ENCODE results near the gene DENND1A.

The DENND1A gene

GRCh38 chr9:123414936-123415930, 514.7 kb downstream of the DENND1A start:
- Histone ChIP-seq H3K36me3 (peaks cover 8 to 94% (median 29%) of the 10 kb centered on the region in 11 experiments; a peak in 18 of 22 replicates), H4K20me1 (peaks cover 13 to 61% (median 27%) of the 10 kb centered on the region in 11 experiments; a peak in 19 of 22 replicates), H3K9ac (no peak overlapping the region), H3K4me2 (peak overlapping the region in 9 of 11 experiments; percentile 21 to 76 (median 57); a peak in 18 of 22 replicates), H3K4me1 (peaks cover 0 to 25% (median 15%) of the 10 kb centered on the region in 10 experiments; a peak in 16 of 20 replicates), H3K9me3 (replicated peaks in 1 of 11) (no peaks in the 10 kb centered on the region), H3K27ac (no peak overlapping the region), H3K4me3 (no peak overlapping the region), H3K27me3 (peaks cover 0 to 6% (median 0%) of the 10 kb centered on the region in 11 experiments; a peak in 1 of 22 replicates)
- TF ChIP-seq Cebpa-rat (IDR thresholded peaks at IDR 0.05) = no peak

DNA sequence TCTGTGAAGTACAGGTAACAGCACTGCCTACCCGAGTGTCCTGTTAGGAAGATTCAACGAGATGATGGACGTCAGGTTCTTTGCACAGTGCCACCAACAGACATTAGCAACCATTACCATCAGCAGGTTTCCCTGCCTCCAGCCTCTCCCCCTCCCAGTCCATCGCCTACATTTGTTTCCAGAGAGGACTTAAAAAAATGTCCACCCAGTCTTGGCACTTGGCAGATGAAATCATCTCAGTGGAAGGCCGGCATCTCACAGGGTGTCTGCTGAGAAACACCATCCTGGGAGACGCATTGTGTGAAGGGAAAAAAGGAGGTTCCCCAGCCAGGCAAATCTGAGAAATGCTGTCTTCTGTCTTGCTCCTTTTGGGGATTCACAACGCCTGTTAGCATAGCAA, 515.7 kb downstream of the DENND1A start:
- no peak for TF ChIP-seq Cebpa-rat (IDR thresholded peaks at IDR 0.05)

GRCh38 chr9:123412171-123412820, 517.6 kb downstream of the DENND1A start:
- Histone ChIP-seq H3K36me3 (peaks cover 0 to 91% (median 10%) of the 10 kb centered on the region in 11 experiments; a peak in 9 of 22 replicates), H3K4me1 (peaks cover 0 to 32% (median 19%) of the 10 kb centered on the region in 10 experiments; a peak in 16 of 20 replicates), H3K27me3 (no peaks in the 10 kb centered on the region), H4K20me1 (peaks cover 0 to 48% (median 11%) of the 10 kb centered on the region in 11 experiments; a peak in 13 of 22 replicates), H3K4me3 (no peak overlapping the region), H3K9me3 (replicated peaks in 1 of 11) (no peaks in the 10 kb centered on the region), H3K4me2 (no peak overlapping the region), H3K9ac (no peak overlapping the region), H3K27ac (no peak overlapping the region)
- no peak for TF ChIP-seq Cebpa-rat (IDR thresholded peaks at IDR 0.05)

More for the DNA sequence above, 515.7 kb downstream of the DENND1A start:
- Histone ChIP-seq H3K4me3 (no peak overlapping the region), H3K4me1 (peaks cover 0 to 21% (median 14%) of the 10 kb centered on the region in 10 experiments; a peak in 16 of 20 replicates), H3K9ac (no peak overlapping the region), H3K27me3 (no peaks in the 10 kb centered on the region), H4K20me1 (peaks cover 2 to 59% (median 19%) of the 10 kb centered on the region in 11 experiments; a peak in 15 of 22 replicates), H3K27ac (no peak overlapping the region), H3K36me3 (peaks cover 0 to 93% (median 18%) of the 10 kb centered on the region in 11 experiments; a peak in 15 of 22 replicates), H3K9me3 (replicated peaks in 1 of 11) (no peaks in the 10 kb centered on the region), H3K4me2 (no peak overlapping the region)

- Histone ChIP-seq H3K27me3 (no peaks in the 10 kb centered on the region), H4K20me1 (peaks cover 0 to 47% (median 11%) of the 10 kb centered on the region in 11 experiments; a peak in 11 of 22 replicates), H3K36me3 (peaks cover 0 to 88% (median 10%) of the 10 kb centered on the region in 11 experiments; a peak in 8 of 22 replicates), H3K9me3 (replicated peaks in 1 of 11) (no peaks in the 10 kb centered on the region), H3K4me3 (no peak overlapping the region), H3K27ac (no peak overlapping the region), H3K9ac (no peak overlapping the region), H3K4me1 (peaks cover 0 to 36% (median 23%) of the 10 kb centered on the region in 10 experiments; a peak in 16 of 20 replicates), H3K4me2 (no peak overlapping the region)
- TF ChIP-seq Cebpa-rat (IDR thresholded peaks at IDR 0.05) = no peak
Measured at GRCh38 chr9:123411636-123412035, 518.3 kb downstream of the DENND1A start.

- Histone ChIP-seq H4K20me1 (peaks cover 0 to 43% (median 7%) of the 10 kb centered on the region in 11 experiments; a peak in 11 of 22 replicates), H3K9ac (no peak overlapping the region), H3K27me3 (no peaks in the 10 kb centered on the region), H3K4me1 (peaks cover 0 to 40% (median 25%) of the 10 kb centered on the region in 10 experiments; a peak in 16 of 20 replicates), H3K36me3 (peaks cover 0 to 88% (median 7%) of the 10 kb centered on the region in 11 experiments; a peak in 8 of 22 replicates), H3K4me3 (no peak overlapping the region), H3K9me3 (replicated peaks in 1 of 11) (no peaks in the 10 kb centered on the region), H3K27ac (no peak overlapping the region), H3K4me2 (no peak overlapping the region)
- TF ChIP-seq Cebpa-rat (IDR thresholded peaks at IDR 0.05) = no peak
Measured at GRCh38 chr9:123411191-123411590, 518.7 kb downstream of the DENND1A start.

DNA sequence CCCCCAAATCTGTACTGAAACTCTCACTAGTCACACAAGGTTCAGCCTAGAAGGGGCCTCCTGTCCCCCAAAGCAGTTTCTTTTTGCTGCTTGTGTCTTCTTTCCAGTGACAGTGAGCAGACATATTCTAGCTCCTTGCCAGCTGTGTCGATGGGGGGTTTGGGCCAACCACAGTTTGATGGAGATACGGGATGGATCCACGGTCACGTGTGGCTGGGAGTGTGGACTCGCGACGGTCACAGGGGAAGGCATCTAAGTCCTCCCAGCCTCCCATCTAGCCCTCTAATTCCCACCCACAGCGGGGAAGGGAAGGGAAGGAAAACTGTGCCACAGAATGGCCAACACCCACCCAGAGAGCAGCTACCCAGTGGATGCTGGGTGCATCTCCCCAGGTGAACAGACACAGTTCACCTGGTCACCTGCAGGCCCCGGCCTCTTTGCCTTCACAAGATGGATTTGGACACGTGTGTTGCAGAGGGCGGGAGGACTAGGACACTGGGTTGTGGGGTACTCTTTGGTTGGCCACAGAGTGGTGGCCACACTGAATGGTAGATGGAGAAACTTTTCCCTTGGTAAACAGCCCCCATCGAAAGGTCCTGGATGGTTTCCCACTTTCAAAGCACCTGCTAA, 519.5 kb downstream of the DENND1A start:
- no peak for TF ChIP-seq Cebpa-rat (IDR thresholded peaks at IDR 0.05)
- Histone ChIP-seq H3K4me2 (no peak overlapping the region), H3K36me3 (peaks cover 0 to 83% (median 3%) of the 10 kb centered on the region in 11 experiments; a peak in 8 of 22 replicates), H3K9ac (no peak overlapping the region), H3K27me3 (no peaks in the 10 kb centered on the region), H3K27ac (no peak overlapping the region), H3K4me3 (no peak overlapping the region), H4K20me1 (peaks cover 0 to 35% (median 4%) of the 10 kb centered on the region in 11 experiments; a peak in 9 of 22 replicates), H3K9me3 (replicated peaks in 1 of 11) (no peaks in the 10 kb centered on the region), H3K4me1 (peaks cover 0 to 40% (median 21%) of the 10 kb centered on the region in 10 experiments; a peak in 16 of 20 replicates)

GRCh38 chr9:123408313-123409262, 521.3 kb downstream of the DENND1A start:
- peak overlapping the region in 3 of 11 experiments; percentile 15 to 20 (median 19); a peak in 3 of 22 replicates for H3K4me2 ChIP-seq
- H3K36me3 ChIP-seq = peaks cover 0 to 77% (median 3%) of the 10 kb centered on the region in 11 experiments; a peak in 8 of 22 replicates
- peaks cover 0 to 30% (median 0%) of the 10 kb centered on the region in 11 experiments; a peak in 7 of 22 replicates for H4K20me1 ChIP-seq
- no peak overlapping the region for H3K9ac ChIP-seq
- H3K27me3 ChIP-seq = no peaks in the 10 kb centered on the region
- H3K27ac ChIP-seq = no peak overlapping the region
- no peaks in the 10 kb centered on the region for H3K9me3 ChIP-seq (replicated peaks in 1 of 11)
- H3K4me3 ChIP-seq = no peak overlapping the region
- H3K4me1 ChIP-seq = peaks cover 0 to 27% (median 14%) of the 10 kb centered on the region in 10 experiments; a peak in 15 of 20 replicates
- no peak for TF ChIP-seq Cebpa-rat (IDR thresholded peaks at IDR 0.05)
